Right renal pelvis (tissue), 4 donors: ENCODE results near the gene SERPINE1. TPM values are rescaled to one million over a fixed set of nuclear protein-coding genes. Genes with fewer than 3 reads are reported as not detected.

Source experiments
- DNase-seq, 4 donors: peaks; one replicate each; pipeline ENCODE4 v3.0.0-alpha.2; 2013; ENCODE audit warnings: low read depth in 4 of 4, low spot score in 3 of 4, missing footprints in 1 of 4
- polyA plus RNA-seq, 4 donors: library from polyadenylated mRNA; unstranded; fragments of 120-200 nt; gene quantifications; one replicate each; pipeline ENCODE4 v1.2.1, GENCODE V29; 2013; ENCODE audit not compliant: insufficient read length in 4 of 4

Gene SERPINE1
- polyA plus RNA-seq, 4 donors: 0.83 to 1.4 (median 1.2) TPM

DNA sequence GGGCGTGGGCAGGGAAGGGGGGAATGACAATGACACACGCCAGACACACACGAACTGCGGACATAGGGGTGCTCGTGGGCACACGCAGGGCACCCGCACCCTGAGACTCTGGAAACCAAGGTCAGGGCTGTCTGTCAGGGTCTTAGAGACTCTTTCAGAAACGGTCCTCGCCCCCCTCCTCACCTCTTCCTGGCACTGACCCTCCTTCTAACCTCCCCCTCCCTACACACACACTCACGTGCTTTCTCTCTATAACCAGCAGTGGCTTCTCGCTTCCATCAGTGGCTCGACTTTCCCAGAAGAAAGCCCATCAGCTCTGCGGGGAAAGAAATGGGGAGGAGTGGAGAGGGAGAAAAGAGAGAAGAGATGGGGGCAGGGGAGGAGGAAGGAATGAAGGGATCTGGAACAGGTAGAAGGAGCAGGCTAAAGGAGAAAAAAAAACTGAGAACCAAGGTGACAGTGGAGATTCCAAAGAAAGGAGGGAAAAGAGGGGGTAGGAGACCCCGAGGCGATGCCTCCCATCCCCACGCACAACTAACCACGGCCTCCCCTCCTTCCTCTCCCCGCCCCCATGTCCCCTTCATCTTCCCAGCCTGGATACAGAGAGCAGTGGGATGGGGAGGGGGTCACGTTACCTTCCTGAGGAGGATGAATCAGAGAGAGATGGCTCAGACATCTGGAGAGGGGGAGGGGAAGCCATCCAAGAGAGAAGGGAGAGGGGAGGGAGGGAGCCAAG, 40.2 kb downstream of the SERPINE1 start:
- DNase-seq: no peak

DNA sequence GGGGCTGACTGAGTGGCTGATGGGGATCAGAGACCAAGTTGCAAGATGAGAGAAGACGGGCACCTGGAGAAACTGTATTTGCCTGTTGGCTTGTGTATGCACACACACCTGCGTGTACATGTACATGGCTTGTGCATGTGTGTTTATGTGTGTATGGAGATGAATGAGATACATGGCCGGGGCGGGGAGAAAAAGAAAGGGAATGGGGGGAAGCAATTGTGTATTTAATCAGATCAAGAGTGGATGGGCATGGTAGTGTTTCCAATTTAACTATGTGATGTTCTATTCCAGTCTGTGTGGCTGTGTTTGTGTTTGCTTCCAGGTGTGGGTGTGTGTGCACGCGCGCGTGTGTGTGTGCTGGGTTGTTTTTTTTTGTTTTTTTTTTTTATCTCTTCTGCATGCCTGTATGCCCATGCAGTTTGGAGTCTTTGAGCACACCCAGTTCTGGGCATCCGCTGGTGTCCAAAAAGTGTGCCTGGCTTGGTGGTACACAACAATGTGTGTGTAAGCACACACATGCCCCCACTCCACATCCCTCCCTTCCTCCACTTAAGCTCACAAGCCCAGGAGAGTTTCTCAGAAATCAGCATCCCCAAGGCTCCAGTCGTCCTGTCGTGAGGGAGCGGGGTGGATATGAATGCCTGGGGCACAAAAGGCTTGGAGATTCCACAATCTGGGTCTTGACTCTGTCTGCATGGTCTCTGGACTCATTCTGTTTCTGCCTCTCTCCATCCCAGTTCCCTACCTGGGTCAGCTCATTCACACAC, 40.9 kb downstream of the SERPINE1 start:
- no peak for DNase-seq

DNA sequence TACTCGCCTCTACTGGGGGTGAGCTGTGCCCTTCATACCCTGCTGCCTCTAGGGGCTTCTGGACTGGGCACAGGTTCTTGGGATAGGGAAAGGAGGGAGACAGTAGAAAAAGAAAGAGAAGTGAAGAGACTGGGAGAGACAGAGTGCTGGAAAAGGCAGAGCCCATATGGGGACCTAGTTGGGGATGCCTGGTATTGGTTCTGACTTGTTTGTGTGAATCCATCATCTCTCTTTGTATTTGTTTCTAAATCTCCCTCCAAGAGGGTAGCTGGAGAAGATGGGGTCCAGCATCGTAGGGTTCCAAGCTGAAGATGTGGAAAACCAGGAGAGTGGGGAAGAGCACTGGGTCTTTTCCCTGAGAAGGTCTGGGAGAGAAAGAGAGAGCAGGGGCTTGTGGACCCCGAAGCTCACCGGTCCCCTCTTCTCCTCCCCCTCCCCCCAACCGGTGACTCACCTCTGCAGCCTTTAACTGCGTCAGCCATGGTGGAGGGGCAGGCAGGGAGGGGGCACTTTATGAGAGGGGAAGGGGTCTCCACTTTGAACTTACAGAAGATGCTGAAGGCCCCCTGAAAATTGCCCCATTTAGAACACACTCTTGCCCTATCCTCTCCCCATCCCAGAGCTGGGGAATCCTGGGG, 41.6 kb downstream of the SERPINE1 start:
- no peak for DNase-seq

DNA sequence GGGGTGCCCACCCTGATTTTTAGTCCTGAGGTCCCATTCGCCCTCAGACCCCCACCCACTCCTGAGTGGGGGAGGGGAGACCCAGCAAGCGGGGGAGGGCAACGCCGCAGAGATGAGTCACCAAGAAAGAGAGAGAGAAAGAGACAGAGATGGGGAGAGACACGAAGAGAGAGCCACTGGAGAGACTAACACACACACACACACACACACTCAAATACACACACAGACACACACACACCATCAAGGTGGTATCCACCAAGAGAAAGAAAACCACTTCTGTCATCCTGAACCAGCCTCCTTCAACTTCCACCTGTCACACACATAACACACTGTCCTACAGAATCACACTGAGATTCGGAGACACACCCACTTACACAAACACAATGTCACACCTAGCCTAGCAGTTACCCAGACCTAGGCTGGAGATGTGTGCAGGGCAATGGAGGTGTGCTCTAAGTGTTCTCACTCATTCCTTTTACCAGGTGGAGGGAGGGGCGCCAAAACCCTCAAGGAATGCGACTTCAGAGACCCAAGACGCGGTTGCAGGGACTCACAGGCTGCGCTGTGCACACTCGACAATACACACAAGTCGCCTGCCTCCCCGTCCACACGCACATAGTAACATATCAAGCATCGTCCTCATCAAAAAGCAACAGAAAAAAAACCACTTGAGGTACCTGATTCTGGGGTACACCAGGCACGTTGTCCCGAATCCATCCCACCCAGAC, 42.4 kb downstream of the SERPINE1 start:
- no peak for DNase-seq

GRCh38 chr7:101169838-101170551, 43.1 kb downstream of the SERPINE1 start:
- peak in 1 of 4 donors; percentile 60 for DNase-seq

- DNase-seq: no peak
Observed at GRCh38 chr7:101170617-101171441, 43.9 kb downstream of the SERPINE1 start.

- DNase-seq: no peak
Observed at GRCh38 chr7:101171442-101171837, 44.5 kb downstream of the SERPINE1 start.

DNA sequence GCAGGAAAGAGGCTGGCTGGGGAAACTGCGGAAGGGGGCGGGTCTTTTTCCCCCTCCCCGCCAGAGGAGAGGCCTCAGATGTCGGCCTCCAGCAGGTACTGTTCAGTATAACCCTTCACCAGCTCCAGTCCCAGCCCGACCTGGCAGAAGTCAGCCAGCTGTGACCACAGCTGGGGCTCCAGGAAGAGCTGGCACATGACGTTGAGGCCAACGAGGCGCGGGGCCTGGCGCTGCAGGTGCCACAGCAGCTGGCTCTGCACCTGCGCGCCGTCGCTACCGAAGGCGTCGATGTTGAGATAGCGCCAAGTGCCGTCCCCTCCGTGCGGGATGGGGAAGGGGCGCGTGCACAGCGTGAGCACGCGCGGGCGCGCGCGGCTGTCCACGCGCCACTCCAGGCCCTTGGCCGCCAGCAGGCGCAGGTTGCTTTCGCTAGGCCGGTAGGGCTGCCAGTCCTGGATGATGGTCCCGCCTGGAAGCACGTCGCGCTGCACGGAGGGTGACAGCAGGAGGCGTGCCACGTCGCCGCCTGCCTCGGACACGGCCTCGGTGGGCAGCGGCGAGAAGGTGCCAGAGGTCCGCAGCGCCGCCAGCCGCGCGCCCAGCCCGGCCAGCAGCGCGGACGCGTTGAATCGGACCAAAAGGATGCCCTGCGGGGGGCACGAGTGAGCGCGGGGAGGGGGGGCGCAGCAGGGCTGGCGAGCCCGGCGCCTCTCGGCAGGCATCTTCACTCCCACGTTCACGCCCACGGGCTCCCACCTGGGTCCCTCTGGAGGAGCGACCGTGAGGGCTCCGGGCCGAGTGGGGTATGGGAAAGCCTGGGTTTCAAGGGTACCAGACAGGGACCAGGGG, 45.3 kb downstream of the SERPINE1 start:
- DNase-seq: no peak

GRCh38 chr7:101172854-101173751, 46.2 kb downstream of the SERPINE1 start:
- no peak for DNase-seq

DNA sequence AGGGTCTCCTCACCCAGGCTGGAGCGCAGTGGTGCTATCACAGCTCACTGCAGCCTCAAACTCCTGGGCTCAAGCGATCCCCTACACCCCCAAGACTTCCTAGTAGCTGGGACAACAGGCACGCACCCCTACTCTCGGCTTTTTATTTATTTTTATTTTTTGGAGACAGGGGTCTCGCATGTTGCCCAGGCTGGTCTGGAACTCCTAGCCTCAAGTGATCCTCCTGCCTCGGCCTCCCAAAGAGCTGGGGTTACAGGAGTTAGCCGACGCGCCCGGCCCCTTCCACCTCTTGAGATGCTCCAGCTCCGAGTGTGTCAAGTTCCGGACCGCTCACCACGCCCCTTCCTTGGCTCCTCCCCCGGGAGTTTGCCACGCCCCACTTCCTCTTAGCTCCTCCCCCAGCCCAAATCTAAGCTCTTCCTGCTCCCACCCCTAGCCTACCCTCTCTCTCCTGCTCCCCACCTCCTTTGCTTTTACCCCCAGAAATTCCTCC, 46.9 kb downstream of the SERPINE1 start:
- no peak for DNase-seq

- no peak for DNase-seq
Observed at GRCh38 chr7:101174322-101174854, 47.5 kb downstream of the SERPINE1 start.

- no peak for DNase-seq
Observed at GRCh38 chr7:101175664-101176063, 48.8 kb downstream of the SERPINE1 start.

- no peak for DNase-seq
Observed at GRCh38 chr7:101177644-101178043, 50.7 kb downstream of the SERPINE1 start.

DNA sequence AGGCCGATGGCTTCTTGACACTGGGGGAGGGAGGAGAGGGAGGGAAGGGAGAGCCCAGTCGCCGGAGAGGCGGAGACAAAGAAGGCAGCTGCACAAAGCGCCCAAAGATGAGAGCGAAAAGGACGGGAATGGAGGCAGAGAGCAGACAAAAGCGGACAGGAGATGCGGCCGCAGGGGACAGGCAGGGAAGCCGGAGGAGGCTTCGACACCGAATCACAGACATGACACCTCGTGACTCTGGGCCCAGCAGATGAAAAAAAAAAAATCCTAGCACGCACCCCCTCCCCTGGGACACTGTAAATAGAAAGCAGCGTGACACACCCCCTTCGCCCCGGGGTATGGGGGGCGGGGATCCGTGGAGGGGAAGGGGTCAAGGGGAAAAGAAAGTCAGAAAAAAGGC, 52.2 kb downstream of the SERPINE1 start:
- no peak for DNase-seq

DNA sequence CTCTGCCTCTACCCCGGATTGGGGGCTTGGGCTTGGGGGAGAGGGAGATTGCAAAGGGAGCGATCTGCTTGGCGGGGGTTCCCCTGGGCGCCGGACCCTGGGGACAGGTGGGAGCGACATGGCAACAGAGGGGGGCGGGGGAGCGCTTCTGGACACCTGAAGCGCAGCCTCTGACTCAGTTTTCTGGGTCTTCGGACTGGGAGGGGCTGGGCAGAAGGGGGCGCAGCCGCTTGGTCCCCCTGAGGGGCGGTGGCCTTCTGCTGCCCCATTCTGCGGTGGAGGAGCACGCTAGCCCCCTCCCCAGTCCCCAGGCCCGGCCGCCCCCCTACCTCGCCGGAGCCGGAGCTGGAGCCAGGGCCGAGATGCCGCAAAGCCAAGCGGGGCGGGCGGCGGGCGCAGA, 52.8 kb downstream of the SERPINE1 start:
- DNase-seq: no peak

GRCh38 chr7:101180130-101180755, 53.3 kb downstream of the SERPINE1 start, which contains the start of gene NAT16:
Gene NAT16 (minus strand): TSS chr7:101180293. CDS start chr7:101174807, 5,486 bp downstream.
- DNase-seq: no peak
